K562 (cell line): ENCODE data around the gene DAGLA. TPM values are rescaled to one million over a fixed set of nuclear protein-coding genes. Genes with fewer than 3 reads are reported as not detected.

Experiments used
- ATF1 ChIP-seq, 2 experiments: fragments of 450-650 bp in 1 of 2; IDR thresholded peaks; 2 replicates each; pipeline ENCODE4 v1.6.1; 2016; ENCODE audit warnings: missing compliant biosample characterization in 1 of 2, missing genetic modification characterization in 1 of 2
- BRCA1 ChIP-seq, 2 experiments: fragments of 450-650 bp in 1 of 2; sonication (generic) in 1 of 2; formaldehyde crosslinking in 1 of 2; IDR thresholded peaks; 2 replicates each; pipeline versions ENCODE4 v1.5.0 to v1.6.1; 2017 to 2020; ENCODE audit warnings: mild to moderate bottlenecking in 1 of 2, missing genetic modification reagents in 1 of 2
- BRF1 ChIP-seq: IDR thresholded peaks from 3 replicates; pipeline ENCODE4 v1.6.1; 2011; ENCODE audit warnings: borderline replicate concordance, mild to moderate bottlenecking; ENCODE audit not compliant: insufficient read length; ENCODE audit errors: extremely low read depth
- CBFA2T3 ChIP-seq: fragments of 450-650 bp; IDR thresholded peaks from 2 replicates; pipeline ENCODE4 v1.6.1; 2017
- CBX8 ChIP-seq: fragments of 200-600 bp; sonication (generic); IDR thresholded peaks from 2 replicates; pipeline ENCODE4 v1.6.1; 2012; ENCODE audit warnings: borderline replicate concordance, mixed run types, low read depth, mild to moderate bottlenecking, moderate library complexity, mixed read lengths, low read length, control low read depth, inconsistent platforms; ENCODE audit not compliant: poor library complexity, severe bottlenecking; ENCODE audit errors: extremely low read depth
- DPF2 ChIP-seq: fragments of 450-650 bp; IDR thresholded peaks from 2 replicates; pipeline ENCODE4 v1.6.1; 2016
- GATAD2A ChIP-seq: fragments of 450-650 bp; IDR thresholded peaks from 2 replicates; pipeline ENCODE4 v1.6.1; 2017
- LCOR ChIP-seq: sonication (generic); formaldehyde crosslinking; IDR thresholded peaks from 2 replicates; pipeline ENCODE4 v1.8.0; 2022; ENCODE audit warnings: mild to moderate bottlenecking, missing genetic modification reagents
- MXI1 ChIP-seq: IDR thresholded peaks from 2 replicates; pipeline ENCODE4 v1.6.1; 2011; ENCODE audit warnings: low read depth, mild to moderate bottlenecking, improper control_type of control experiment, low read length
- NR1H2 ChIP-seq: sonication (generic); formaldehyde crosslinking; IDR thresholded peaks from 2 replicates; pipeline ENCODE4 v1.4.0; 2020; ENCODE audit warnings: mild to moderate bottlenecking, missing genetic modification reagents
- RNF2 ChIP-seq: sonication (generic); IDR thresholded peaks from 2 replicates; pipeline ENCODE4 v1.6.1; 2016
- SMARCE1 ChIP-seq: fragments of 450-650 bp; IDR thresholded peaks from 2 replicates; pipeline ENCODE4 v1.7.1; 2016; ENCODE audit warnings: mild to moderate bottlenecking
- STAT5A ChIP-seq: IDR thresholded peaks from 2 replicates; pipeline ENCODE4 v1.6.1; 2012; ENCODE audit warnings: low read length, inconsistent platforms, borderline replicate concordance
- TEAD4 ChIP-seq, 2 experiments: sonication (generic) in 1 of 2; formaldehyde crosslinking in 1 of 2; IDR thresholded peaks; 2 replicates each; pipeline versions ENCODE4 v1.6.1 to v1.8.0; 2012 to 2022; ENCODE audit warnings: borderline replicate concordance in 1 of 2, inconsistent platforms in 1 of 2, low read length in 1 of 2, mild to moderate bottlenecking in 1 of 2, missing genetic modification reagents in 1 of 2
- ZBTB7A ChIP-seq: IDR thresholded peaks from 2 replicates; pipeline ENCODE4 v1.6.1; 2011; ENCODE audit warnings: low read depth, mild to moderate bottlenecking, low read length, moderate library complexity, borderline replicate concordance; ENCODE audit not compliant: control insufficient read depth
- ZFX ChIP-seq: sonication (generic); formaldehyde crosslinking; IDR thresholded peaks from 2 replicates; pipeline ENCODE4 v1.8.0; 2022; ENCODE audit warnings: mild to moderate bottlenecking, missing genetic modification reagents, moderate library complexity
- ZNF785 ChIP-seq: fragments of 250-450 bp; sonication (Bioruptor Pico); IDR thresholded peaks from 2 replicates; pipeline ENCODE4 v1.4.0; 2020; ENCODE audit warnings: mild to moderate bottlenecking
- polyA plus RNA-seq, 8 experiments: library from polyadenylated mRNA; depleted of rRNA in 4 of 8; stranded (reverse) in 5 of 8; unstranded in 3 of 8; fragments of >200 nt; fragmentation: Nextera tagmentation in 2 of 8; fragmentation: Illumina TruSeq in 1 of 8; extraction: Ambion mirVana in 2 of 8; extraction: Trizol in 1 of 8; gene quantifications; 2 replicates each; pipeline versions ENCODE4 v1.2.1 to v1.2.3, GENCODE V29; 2011 to 2014; ENCODE audit warnings: inconsistent platforms in 1 of 8, missing spikeins in 1 of 8
- total RNA-seq, 7 experiments: library from RNA; depleted of rRNA in 6 of 7; stranded (reverse); fragments of >200 nt in 6 of 7; fragmentation: Illumina TruSeq in 2 of 7; extraction: Trizol in 2 of 7; gene quantifications; 2 replicates each; pipeline versions ENCODE4 v1.2.1 to v1.2.3, GENCODE V29; 2011 to 2021; ENCODE audit warnings: low replicate concordance in 1 of 7
- TF ChIP-seq, protein P1 (sequence below), 2 experiments: fragments of 450-650 bp in 1 of 2; sonication (generic) in 1 of 2; formaldehyde crosslinking in 1 of 2; IDR thresholded peaks in 1 of 2; conservative IDR thresholded peaks in 1 of 2; 2 replicates each; pipeline versions ENCODE4 v1.6.1 to v1.8.1; 2016 to 2023; ENCODE audit warnings: mild to moderate bottlenecking in 2 of 2, moderate library complexity in 2 of 2, inconsistent platforms in 1 of 2, missing genetic modification reagents in 1 of 2
- TF ChIP-seq, protein P2 (sequence below): sonication (generic); formaldehyde crosslinking; IDR thresholded peaks from 2 replicates; pipeline ENCODE4 v1.9.0; 2022; ENCODE audit warnings: mild to moderate bottlenecking, missing genetic modification reagents
- TF ChIP-seq, protein P3 (sequence below): sonication (generic); IDR thresholded peaks from 2 replicates; pipeline ENCODE4 v1.6.1; 2016

DAGLA gene
- total and polyA plus RNA-seq, 9 of the 15 experiments (the other 6 are each of a cell fraction or from before 2014, with no cell fraction given): 0.03 to 0.16 (median 0.04) TPM; not detected in 4

DNA sequence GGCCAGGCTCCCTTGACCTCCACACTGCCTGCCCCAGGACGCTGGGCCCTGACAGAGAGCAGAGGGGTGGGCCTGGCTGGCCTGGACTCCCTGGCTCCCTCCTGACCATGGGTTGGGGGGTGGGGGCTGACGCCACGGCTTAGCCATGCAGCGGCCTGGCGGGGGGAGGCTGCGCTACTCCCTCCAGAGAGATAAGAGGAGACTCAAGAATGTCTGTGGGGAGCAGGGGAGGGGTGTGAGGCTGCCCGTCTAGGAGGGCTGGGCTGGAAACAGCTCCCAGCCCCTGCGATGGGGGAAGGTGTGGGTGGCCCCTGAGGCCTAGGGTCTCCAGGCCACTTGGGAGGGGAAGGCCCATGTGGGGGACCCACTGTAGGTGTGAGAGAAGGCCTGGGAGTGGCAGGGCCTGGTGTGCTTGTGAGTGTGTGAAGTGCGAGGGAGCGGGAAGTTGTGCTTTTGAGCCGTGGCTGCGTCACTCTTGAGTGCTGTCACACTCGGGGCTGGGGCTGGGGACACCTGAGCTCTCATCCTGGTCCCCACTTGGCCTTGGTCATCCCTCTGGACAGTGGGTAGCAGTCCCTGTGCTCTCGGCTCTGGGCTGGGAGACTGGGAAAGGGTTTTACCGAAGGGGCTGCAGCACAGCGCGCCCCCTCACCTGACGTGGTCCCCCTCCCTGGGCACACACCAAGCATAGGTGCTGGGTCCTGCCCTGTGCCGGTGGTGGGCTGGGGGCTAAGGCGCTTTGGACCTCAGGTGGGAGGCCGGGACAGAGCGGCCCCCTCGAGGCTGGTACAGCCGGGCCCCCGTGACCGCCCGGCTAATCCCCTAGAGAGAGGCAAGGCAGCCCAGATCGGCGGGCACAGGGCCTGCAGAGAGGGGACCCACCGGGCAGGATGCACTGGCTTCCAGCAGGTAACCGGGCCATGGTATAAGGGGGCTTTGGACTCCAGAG lies 74.6 kb downstream of the DAGLA start (continued):
- TF ChIP-seq TEAD4 (IDR thresholded peaks at IDR 0.05; ENCODE audit: low read length) (peak; percentile 77), TEAD4 (CRISPR knock-in tag; IDR thresholded peaks at IDR 0.05; ENCODE audit: borderline replicate concordance) (no peak), BRF1 (no peak), RNF2 (peak; percentile 32; the same call in 1 of the 2 replicates), CBX8 (no peak), ZBTB7A (peak; percentile 88; the same call in 1 of the 2 replicates), ZNF785 (CRISPR knock-in tag) (no peak), MXI1 (no peak), DPF2 (peak; percentile 67), ZFX (CRISPR knock-in tag) (peak; percentile 51), BRCA1 (IDR thresholded peaks at IDR 0.05) (no peak), BRCA1 (CRISPR knock-in tag; IDR thresholded peaks at IDR 0.05) (0 out of 2 replicates have a peak, but pooled peaks have one; percentile 26), LCOR (CRISPR knock-in tag) (no peak), NR1H2 (CRISPR knock-in tag) (no peak), CBFA2T3 (peak; percentile 48), STAT5A (no peak), SMARCE1 (peak; percentile 53; the same call in 1 of the 2 replicates), ATF1 (CRISPR knock-in tag; IDR thresholded peaks at IDR 0.05) (no peak), ATF1 (tag; IDR thresholded peaks at IDR 0.05) (peak; percentile 57), GATAD2A (0 out of 2 replicates have a peak, but pooled peaks have one; percentile 55)
- TF ChIP-seq, protein P1, sequence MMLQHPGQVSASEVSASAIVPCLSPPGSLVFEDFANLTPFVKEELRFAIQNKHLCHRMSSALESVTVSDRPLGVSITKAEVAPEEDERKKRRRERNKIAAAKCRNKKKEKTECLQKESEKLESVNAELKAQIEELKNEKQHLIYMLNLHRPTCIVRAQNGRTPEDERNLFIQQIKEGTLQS (IDR thresholded peaks at IDR 0.05): peak; percentile 68; the same call in 1 of the 2 replicates
- TF ChIP-seq, protein P1 (CRISPR knock-in tag; conservative IDR thresholded peaks at IDR 0.05): no peak
- TF ChIP-seq, protein P2, sequence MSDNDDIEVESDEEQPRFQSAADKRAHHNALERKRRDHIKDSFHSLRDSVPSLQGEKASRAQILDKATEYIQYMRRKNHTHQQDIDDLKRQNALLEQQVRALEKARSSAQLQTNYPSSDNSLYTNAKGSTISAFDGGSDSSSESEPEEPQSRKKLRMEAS (CRISPR knock-in tag): 0 out of 2 replicates have a peak, but pooled peaks have one; percentile 13
- TF ChIP-seq, protein P3, sequence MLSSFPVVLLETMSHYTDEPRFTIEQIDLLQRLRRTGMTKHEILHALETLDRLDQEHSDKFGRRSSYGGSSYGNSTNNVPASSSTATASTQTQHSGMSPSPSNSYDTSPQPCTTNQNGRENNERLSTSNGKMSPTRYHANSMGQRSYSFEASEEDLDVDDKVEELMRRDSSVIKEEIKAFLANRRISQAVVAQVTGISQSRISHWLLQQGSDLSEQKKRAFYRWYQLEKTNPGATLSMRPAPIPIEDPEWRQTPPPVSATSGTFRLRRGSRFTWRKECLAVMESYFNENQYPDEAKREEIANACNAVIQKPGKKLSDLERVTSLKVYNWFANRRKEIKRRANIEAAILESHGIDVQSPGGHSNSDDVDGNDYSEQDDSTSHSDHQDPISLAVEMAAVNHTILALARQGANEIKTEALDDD: no peak
